A549 (cell line): ENCODE results near the gene POLDIP2. TPM values are rescaled to one million over a fixed set of nuclear protein-coding genes. Genes with fewer than 3 reads are reported as not detected.

Experiments used
- ATAC-seq, 2 experiments: fragments of 200-7000 bp in 1 of 2; fragments of >200 bp in 1 of 2; cut with Nextera tagmentation in 1 of 2; cut with Tn5 transposase in 1 of 2; 3 replicates each; pipeline versions ENCODE4 v1.8.0 to v1.9.1; 2018 to 2020; ENCODE audit warnings: mild to moderate bottlenecking in 1 of 2, moderate library complexity in 1 of 2
- CTCF ChIA-PET: fragments of 300-600 bp; sonication (Branson Sonifier 250); formaldehyde crosslinking; extraction: SDS; loops from one replicate; lab custom pipeline; 2021; ENCODE audit warnings: antibody characterized with exemption, inconsistent platforms; lab: Yijun Ruan, JAX
- POLR2A ChIA-PET: fragments of 350-600 bp; formaldehyde crosslinking; extraction: SDS; loops from one replicate; lab custom pipeline; 2021; ENCODE audit warnings: antibody characterized with exemption, inconsistent platforms; lab: Yijun Ruan, JAX
- DNase-seq, 2 experiments: peaks; one replicate each; pipeline versions ENCODE4 v3.0.0 to v3.0.0-alpha.2; 2011 to 2016; ENCODE audit warnings: low read depth in 1 of 2, low spot score in 1 of 2
- FAIRE-seq: peaks from 2 replicates; lab custom pipeline; 2011; peaks lifted over from hg19 to GRCh38; lab: Jason Lieb, UNC
- H3K27ac ChIP-seq, 2 experiments: fragments of >200 bp; sonication (Bioruptor Twin); formaldehyde crosslinking; 3 replicates each; pipeline ENCODE4 v1.5.1; 2016 to 2017
- H3K4me1 ChIP-seq: fragments of >200 bp; sonication (Bioruptor Twin); formaldehyde crosslinking; 3 replicates; pipeline ENCODE4 v1.6.1; 2016
- H3K4me2 ChIP-seq: fragments of >200 bp; sonication (Bioruptor Twin); formaldehyde crosslinking; 3 replicates; pipeline ENCODE4 v1.6.1; 2016
- H3K4me3 ChIP-seq: fragments of >200 bp; sonication (Bioruptor Twin); formaldehyde crosslinking; 3 replicates; pipeline ENCODE4 v1.5.1; 2016
- H3K9me3 ChIP-seq: fragments of >200 bp; sonication (Bioruptor Twin); formaldehyde crosslinking; 3 replicates; pipeline ENCODE4 v1.6.1; 2016
- BHLHE40 ChIP-seq: IDR thresholded peaks from 2 replicates; pipeline ENCODE4 v1.6.1; 2012; ENCODE audit warnings: low read depth, low read length, inconsistent platforms
- CEBPB ChIP-seq, 2 experiments: fragments of >200 bp in 1 of 2; sonication (Bioruptor Twin) in 1 of 2; formaldehyde crosslinking in 1 of 2; IDR thresholded peaks; 2 replicates each; pipeline ENCODE4 v1.6.1; 2012 to 2016
- CHD2 ChIP-seq: fragments of 150-350 bp; IDR thresholded peaks from 2 replicates; pipeline ENCODE4 v1.6.1; 2014; ENCODE audit warnings: low read length; ENCODE audit not compliant: partially characterized antibody
- CHD4 ChIP-seq: fragments of 200-600 bp; sonication (generic); IDR thresholded peaks from 2 replicates; pipeline ENCODE4 v1.6.1; 2016; ENCODE audit warnings: antibody characterized with exemption, mild to moderate bottlenecking, borderline replicate concordance
- FOSB ChIP-seq: fragments of 250-450 bp; sonication (Bioruptor Pico); IDR thresholded peaks from 2 replicates; pipeline ENCODE4 v1.5.0; 2020; ENCODE audit warnings: mild to moderate bottlenecking, moderate library complexity
- FOSL2 ChIP-seq, 2 experiments: fragments of 450-650 bp in 1 of 2; fragments of >200 bp in 1 of 2; sonication (Bioruptor Twin) in 1 of 2; formaldehyde crosslinking; IDR thresholded peaks; 2 replicates each; pipeline versions ENCODE4 v1.5.0 to v1.6.1; 2016 to 2020; ENCODE audit warnings: mild to moderate bottlenecking in 1 of 2, moderate library complexity in 1 of 2
- FOXS1 ChIP-seq: fragments of 250-450 bp; sonication (Bioruptor Pico); IDR thresholded peaks from 2 replicates; pipeline ENCODE4 v1.5.0; 2020; ENCODE audit warnings: mild to moderate bottlenecking, moderate library complexity
- GATA3 ChIP-seq: IDR thresholded peaks from 2 replicates; pipeline ENCODE4 v1.6.1; 2012; ENCODE audit warnings: borderline replicate concordance
- HEYL ChIP-seq: fragments of 250-450 bp; sonication (Bioruptor Pico); IDR thresholded peaks from 2 replicates; pipeline ENCODE4 v1.8.0; 2021; ENCODE audit warnings: mild to moderate bottlenecking, moderate library complexity
- HOXB13 ChIP-seq: fragments of 250-450 bp; sonication (Bioruptor Pico); IDR thresholded peaks from 2 replicates; pipeline ENCODE4 v1.5.0; 2020; ENCODE audit warnings: low read depth, mild to moderate bottlenecking, moderate library complexity
- JUN ChIP-seq, 2 experiments: fragments of >200 bp; sonication (Bioruptor Twin); formaldehyde crosslinking; IDR thresholded peaks; 2 replicates in 1 of 2; 3 replicates in 1 of 2; pipeline ENCODE4 v1.6.1; 2016 to 2017
- KDM5A ChIP-seq: fragments of 200-600 bp; sonication (generic); IDR thresholded peaks from 2 replicates; pipeline ENCODE4 v1.6.1; 2016; ENCODE audit warnings: antibody characterized with exemption, mild to moderate bottlenecking
- MAZ ChIP-seq: fragments of 150-350 bp; IDR thresholded peaks from 2 replicates; pipeline ENCODE4 v1.6.1; 2014; ENCODE audit warnings: antibody characterized with exemption, low read depth, low read length, borderline replicate concordance
- NFE2L2 ChIP-seq: fragments of 150-350 bp; conservative IDR thresholded peaks from 2 replicates; pipeline ENCODE4 v1.6.1; 2014; ENCODE audit warnings: low read length
- NPAS2 ChIP-seq: fragments of 250-450 bp; sonication (Bioruptor Pico); IDR thresholded peaks from 2 replicates; pipeline ENCODE4 v1.8.0; 2022; ENCODE audit warnings: mild to moderate bottlenecking, moderate library complexity, borderline replicate concordance
- PHF8 ChIP-seq: fragments of 200-600 bp; sonication (generic); IDR thresholded peaks from 2 replicates; pipeline ENCODE4 v1.6.1; 2016; ENCODE audit warnings: low read depth, mild to moderate bottlenecking, antibody characterized with exemption, moderate library complexity, borderline replicate concordance
- POLR2A ChIP-seq: IDR thresholded peaks from 2 replicates; pipeline ENCODE4 v1.6.1; 2012; ENCODE audit warnings: mild to moderate bottlenecking, low read length
- POLR2AphosphoS2 ChIP-seq: conservative IDR thresholded peaks from 2 replicates; pipeline ENCODE4 v1.6.1; 2012; ENCODE audit warnings: low read length, improper control_type of control experiment, inconsistent platforms
- RARB ChIP-seq: fragments of 250-450 bp; sonication (Bioruptor Pico); IDR thresholded peaks from 2 replicates; pipeline ENCODE4 v1.8.0; 2021; ENCODE audit warnings: mild to moderate bottlenecking, moderate library complexity
- RNF2 ChIP-seq: fragments of 200-600 bp; sonication (generic); IDR thresholded peaks from 2 replicates; pipeline ENCODE4 v1.6.1; 2016; ENCODE audit warnings: low read depth, mild to moderate bottlenecking, antibody characterized with exemption, moderate library complexity, borderline replicate concordance
- ZFP36 ChIP-seq: fragments of 450-650 bp; IDR thresholded peaks from 2 replicates; pipeline ENCODE4 v1.6.1; 2014; ENCODE audit warnings: borderline replicate concordance; ENCODE audit not compliant: partially characterized antibody
- ZNF302 ChIP-seq: fragments of 250-450 bp; sonication (Bioruptor Pico); IDR thresholded peaks from 2 replicates; pipeline ENCODE4 v1.9.0; 2021; ENCODE audit warnings: inconsistent platforms, mild to moderate bottlenecking, moderate library complexity
- ZSCAN20 ChIP-seq: fragments of 250-450 bp; sonication (Bioruptor Pico); IDR thresholded peaks from 2 replicates; pipeline ENCODE4 v1.8.0; 2022; ENCODE audit warnings: mild to moderate bottlenecking, moderate library complexity
- WGBS: methylation state at CpG from one replicate; pipeline ENCODE4 v1.1.6; 2017; ENCODE audit errors: missing lambda C conversion rate; 5-methylcytosine and 5-hydroxymethylcytosine counted together
- polyA plus RNA-seq, 4 experiments: library from polyadenylated mRNA; depleted of rRNA in 3 of 4; stranded (reverse); fragments of >200 nt; fragmentation: RNase III in 1 of 4; extraction: RNeasy Plus Mini Kit Qiagen cat#74134 plus additional on column Dnase treatment in 1 of 4; gene quantifications; 2 replicates in 3 of 4; 3 replicates in 1 of 4; pipeline ENCODE4 v1.2.3, GENCODE V29; 2011 to 2017
- TF ChIP-seq, protein P1 (sequence below): IDR thresholded peaks from 2 replicates; pipeline ENCODE4 v1.6.1; 2012; ENCODE audit warnings: low read depth, borderline replicate concordance
- TF ChIP-seq, protein P2 (sequence below): fragments of 450-650 bp; IDR thresholded peaks from 2 replicates; pipeline ENCODE4 v1.6.1; 2014; ENCODE audit warnings: antibody characterized with exemption
- TF ChIP-seq, protein P3 (sequence below): IDR thresholded peaks from 2 replicates; pipeline ENCODE4 v1.6.1; 2012
- TF ChIP-seq, protein P4 (sequence below): IDR thresholded peaks from 2 replicates; pipeline ENCODE4 v1.6.1; 2012

The POLDIP2 gene
- polyA plus RNA-seq, 2 of the 4 experiments (the other 2 are of a cell fraction): 127 to 132 TPM

DNA sequence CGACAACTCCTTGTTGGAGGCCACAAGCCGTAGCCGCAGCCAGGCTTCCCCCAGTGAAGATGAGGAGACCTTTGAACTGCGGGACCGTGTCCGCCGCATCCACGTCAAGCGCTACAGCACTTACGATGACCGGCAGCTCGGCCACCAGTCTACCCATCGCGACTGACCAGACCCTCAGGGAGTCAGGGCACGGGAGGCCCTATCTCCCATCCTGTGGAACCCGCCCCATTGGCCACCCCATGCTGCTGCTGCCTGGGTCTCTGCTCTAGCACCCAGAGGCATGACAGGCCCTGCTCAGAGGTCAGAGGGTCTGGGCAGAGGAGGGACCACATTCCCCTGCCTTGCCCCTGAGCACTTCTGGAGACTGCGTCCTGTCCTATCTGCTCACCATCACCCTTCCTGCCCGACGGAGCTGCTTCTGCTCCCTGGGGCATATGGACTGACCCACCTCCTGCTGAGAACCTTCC is 12.9 kb downstream of the POLDIP2 start:
- Histone ChIP-seq H3K27ac (no peak overlapping the region), H3K4me1 (no peaks in the 10 kb centered on the region), H3K4me2 (no peak overlapping the region), H3K4me3 (no peak overlapping the region), H3K9me3 (no peaks in the 10 kb centered on the region)
- no peak for DNase-seq
- POLR2A ChIA-PET: interaction anchor here (0.5 to 3.3 kb wide), 3 partner anchors 9 to 208 kb away, joined by 7 to 37 read pairs (median 26); partner anchors contain the start of genes IFT20, POLDIP2, TNFAIP1 and UNC119
- WGBS: 92% methylated on average over 19 of the region's 19 CpGs
- CTCF ChIA-PET: interaction anchor here (0.9 to 4.8 kb wide), 6 partner anchors 8 to 149 kb away, joined by 3 to 41 read pairs (median 4); partner anchors contain the start of genes IFT20, POLDIP2 and TNFAIP1
- no peak for FAIRE-seq
- TF ChIP-seq, protein P1, sequence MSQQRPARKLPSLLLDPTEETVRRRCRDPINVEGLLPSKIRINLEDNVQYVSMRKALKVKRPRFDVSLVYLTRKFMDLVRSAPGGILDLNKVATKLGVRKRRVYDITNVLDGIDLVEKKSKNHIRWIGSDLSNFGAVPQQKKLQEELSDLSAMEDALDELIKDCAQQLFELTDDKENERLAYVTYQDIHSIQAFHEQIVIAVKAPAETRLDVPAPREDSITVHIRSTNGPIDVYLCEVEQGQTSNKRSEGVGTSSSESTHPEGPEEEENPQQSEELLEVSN: no peak
- 0 out of 5 replicates have a peak, but pooled peaks of 1 of the 2 experiments have one; percentile 25 for TF ChIP-seq JUN (IDR thresholded peaks at IDR 0.05)
- peak in 1 of 2 experiments; percentile 2; a peak in 1 of 6 replicates for ATAC-seq

DNA sequence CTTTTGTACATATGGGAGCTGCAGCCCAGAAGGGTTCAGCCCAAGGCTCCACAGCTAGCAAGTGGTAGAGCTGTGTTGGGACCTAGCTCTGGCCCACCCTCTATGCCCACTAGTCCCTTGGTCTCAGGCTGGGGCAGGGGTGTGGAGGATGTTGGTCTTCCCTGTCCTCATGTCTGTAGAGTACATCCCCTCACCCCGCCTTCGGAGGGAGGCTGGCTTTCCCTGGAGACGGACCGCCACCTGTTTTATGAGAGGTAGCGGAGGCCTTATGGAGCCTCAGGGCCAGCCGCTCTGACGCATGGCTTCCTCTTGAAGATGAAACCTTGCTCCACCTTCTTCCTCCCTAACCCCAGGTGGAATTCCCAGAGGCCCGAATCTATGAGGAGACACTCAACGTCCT is 13.3 kb downstream of the POLDIP2 start:
- Histone ChIP-seq H3K9me3 (no peaks in the 10 kb centered on the region), H3K4me3 (no peak overlapping the region), H3K4me1 (no peaks in the 10 kb centered on the region), H3K4me2 (no peak overlapping the region), H3K27ac (no peak overlapping the region)
- POLR2A ChIA-PET: interaction anchor here (0.5 to 1.4 kb wide), 2 partner anchors 13 to 209 kb away, joined by 7 read pairs; partner anchors contain the start of genes POLDIP2 and UNC119
- CTCF ChIA-PET: interaction anchor here (0.8 to 1.7 kb wide), 6 partner anchors 9 to 149 kb away, joined by 3 to 4 read pairs (median 3); no protein-coding TSS in a partner anchor
- 90% methylated on average over 9 of the region's 9 CpGs for whole genome bisulfite sequencing
- TF ChIP-seq CHD2 (no peak), ZNF302 (CRISPR knock-in tag) (no peak), POLR2AphosphoS2 (0 out of 2 replicates have a peak, but pooled peaks have one; percentile 79)
- ATAC-seq: peak in 1 of 2 experiments; percentile 7; a peak in 3 of 6 replicates
- no peak for FAIRE-seq
- DNase-seq: no peak

DNA sequence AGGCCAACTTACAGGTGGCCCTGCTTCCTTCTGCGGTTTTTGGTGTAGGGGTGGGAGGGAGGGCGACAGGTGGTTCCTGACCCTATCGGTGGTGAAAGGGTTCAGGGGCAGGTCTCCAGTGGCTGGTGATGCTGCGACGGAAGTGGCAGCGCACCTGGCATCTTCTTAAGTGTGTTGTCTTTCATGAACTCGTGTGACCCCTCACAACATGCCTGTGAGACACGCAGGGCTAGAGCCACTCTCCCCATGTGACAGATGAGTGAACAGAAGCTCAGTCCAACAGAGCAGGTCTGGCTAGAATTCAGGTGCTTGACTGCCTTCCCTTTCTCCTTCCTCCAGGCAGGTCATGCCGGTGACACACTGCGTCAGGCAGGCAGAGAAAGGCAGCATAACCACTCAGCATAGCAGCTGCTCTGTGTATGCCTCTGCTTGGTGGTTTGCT is 13.8 kb downstream of the POLDIP2 start:
- TF ChIP-seq HOXB13 (CRISPR knock-in tag) (no peak), CEBPB (IDR thresholded peaks at IDR 0.05) (no peak), ZFP36 (no peak), BHLHE40 (no peak), MAZ (no peak)
- TF ChIP-seq, protein P2, sequence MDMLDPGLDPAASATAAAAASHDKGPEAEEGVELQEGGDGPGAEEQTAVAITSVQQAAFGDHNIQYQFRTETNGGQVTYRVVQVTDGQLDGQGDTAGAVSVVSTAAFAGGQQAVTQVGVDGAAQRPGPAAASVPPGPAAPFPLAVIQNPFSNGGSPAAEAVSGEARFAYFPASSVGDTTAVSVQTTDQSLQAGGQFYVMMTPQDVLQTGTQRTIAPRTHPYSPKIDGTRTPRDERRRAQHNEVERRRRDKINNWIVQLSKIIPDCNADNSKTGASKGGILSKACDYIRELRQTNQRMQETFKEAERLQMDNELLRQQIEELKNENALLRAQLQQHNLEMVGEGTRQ: no peak
- TF ChIP-seq, protein P3, sequence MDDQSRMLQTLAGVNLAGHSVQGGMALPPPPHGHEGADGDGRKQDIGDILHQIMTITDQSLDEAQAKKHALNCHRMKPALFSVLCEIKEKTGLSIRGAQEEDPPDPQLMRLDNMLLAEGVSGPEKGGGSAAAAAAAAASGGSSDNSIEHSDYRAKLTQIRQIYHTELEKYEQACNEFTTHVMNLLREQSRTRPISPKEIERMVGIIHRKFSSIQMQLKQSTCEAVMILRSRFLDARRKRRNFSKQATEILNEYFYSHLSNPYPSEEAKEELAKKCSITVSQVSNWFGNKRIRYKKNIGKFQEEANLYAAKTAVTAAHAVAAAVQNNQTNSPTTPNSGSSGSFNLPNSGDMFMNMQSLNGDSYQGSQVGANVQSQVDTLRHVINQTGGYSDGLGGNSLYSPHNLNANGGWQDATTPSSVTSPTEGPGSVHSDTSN: no peak
- H3K27ac ChIP-seq: no peak overlapping the region
- POLR2A ChIA-PET: interaction anchor here (1.4 kb wide), 1 partner anchor 14 kb away, joined by 7 read pairs; the partner anchor contains the start of gene POLDIP2
- no peaks in the 10 kb centered on the region for H3K9me3 ChIP-seq
- FAIRE-seq (no peak), DNase-seq (no peak), ATAC-seq (peak in 1 of 2 experiments; percentile 4; a peak in 3 of 6 replicates)
- no peak overlapping the region for H3K4me2 ChIP-seq
- 91% methylated on average over 9 of the region's 10 CpGs for WGBS
- CTCF ChIA-PET: interaction anchor here (0.8 to 1.7 kb wide), 7 partner anchors 9 to 150 kb away, joined by 3 to 4 read pairs (median 3); no protein-coding TSS in a partner anchor
- peaks cover 2% of the 10 kb centered on the region; the same call in 1 of the 3 replicates for H3K4me1 ChIP-seq
- no peak overlapping the region for H3K4me3 ChIP-seq

DNA sequence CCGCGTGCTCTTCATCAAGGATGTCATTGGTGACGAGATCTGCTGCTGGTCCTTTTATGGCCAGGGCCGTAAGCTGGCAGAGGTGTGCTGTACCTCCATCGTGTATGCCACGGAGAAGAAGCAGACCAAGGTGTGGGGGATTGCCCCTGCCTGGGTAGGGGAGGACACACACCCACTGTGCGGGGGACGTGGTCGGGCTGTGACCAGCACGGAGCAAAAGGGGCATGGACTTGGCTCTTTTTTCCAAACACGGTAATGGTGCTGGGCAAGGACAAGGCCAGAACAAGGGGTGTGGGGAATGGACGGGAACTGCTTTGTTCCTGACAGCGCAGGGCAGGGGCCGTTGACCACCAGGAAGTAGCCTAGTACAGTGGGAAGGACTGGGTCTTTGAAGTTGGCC is 15.0 kb downstream of the POLDIP2 start:
- FAIRE-seq: no peak
- H3K4me1 ChIP-seq: peaks cover 11% of the 10 kb centered on the region
- no peak for TF ChIP-seq NFE2L2
- no peak for TF ChIP-seq POLR2A
- TF ChIP-seq NPAS2 (CRISPR knock-in tag): no peak
- no peak for TF ChIP-seq POLR2AphosphoS2
- no peak for TF ChIP-seq HOXB13 (CRISPR knock-in tag)
- TF ChIP-seq RNF2: no peak
- no peak for TF ChIP-seq PHF8
- TF ChIP-seq ZSCAN20 (CRISPR knock-in tag): no peak
- TF ChIP-seq KDM5A: no peak
- no peak for TF ChIP-seq FOXS1 (CRISPR knock-in tag)
- TF ChIP-seq, protein P4, sequence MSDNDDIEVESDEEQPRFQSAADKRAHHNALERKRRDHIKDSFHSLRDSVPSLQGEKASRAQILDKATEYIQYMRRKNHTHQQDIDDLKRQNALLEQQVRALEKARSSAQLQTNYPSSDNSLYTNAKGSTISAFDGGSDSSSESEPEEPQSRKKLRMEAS: no peak
- no peak for TF ChIP-seq HEYL
- no peak for TF ChIP-seq RARB
- TF ChIP-seq, protein P2: no peak
- TF ChIP-seq FOSL2 (IDR thresholded peaks at IDR 0.05): no peak
- no peak for TF ChIP-seq FOSL2 (CRISPR knock-in tag; IDR thresholded peaks at IDR 0.05)
- TF ChIP-seq FOSB (CRISPR knock-in tag): no peak
- TF ChIP-seq GATA3: no peak
- TF ChIP-seq CHD4: no peak

More for the DNA sequence above, 15.0 kb downstream of the POLDIP2 start:
- Histone ChIP-seq H3K9me3 (no peaks in the 10 kb centered on the region), H3K4me2 (no peak overlapping the region), H3K4me3 (no peak overlapping the region), H3K27ac (no peak overlapping the region)
- CTCF ChIA-PET: interaction anchor here (1.3 to 2.1 kb wide), 2 partner anchors 84 to 110 kb away, joined by 3 to 6 read pairs; no protein-coding TSS in a partner anchor
- DNase-seq: no peak
- POLR2A ChIA-PET: no interaction called here
- no peak for ATAC-seq
- 93% methylated on average over 14 of the region's 14 CpGs for WGBS
